ENCODE measurements around the gene ENOX2. TPM values are rescaled to one million over a fixed set of nuclear protein-coding genes. Genes with fewer than 3 reads are reported as not detected.
"Not testable (repeated sequence)": the region's sequence is repeated elsewhere in the genome, so short reads cannot be mapped to it uniquely, and the experiment has no call there.

The ENOX2 gene
- total RNA-seq, 1 donor from 2014 or later, result 14.0 TPM

- Mint-ChIP-seq H3K4me1 (ENCODE audit: unreplicated experiment) (peaks cover 3% of the 10 kb centered on the region), H3K9me3 (ENCODE audit: unreplicated experiment) (no peaks in the 10 kb centered on the region), H3K27me3 (ENCODE audit: unreplicated experiment) (peaks cover 1% of the 10 kb centered on the region), H3K36me3 (ENCODE audit: low read depth, unreplicated experiment) (no peaks in the 10 kb centered on the region), H3K4me3 (ENCODE audit: unreplicated experiment) (no peak overlapping the region), H3K27ac (ENCODE audit: unreplicated experiment) (no peak overlapping the region)
- TF ChIP-seq CTCF (IDR thresholded peaks at IDR 0.05; ENCODE audit: unreplicated experiment), result no peak
- DNase-seq (ENCODE audit: low spot score), result no peak
These were observed 109.0 kb downstream of the ENOX2 start for GRCh38 chrX:130793975-130794374.

- DNase-seq (ENCODE audit: low spot score); H3K4me1 Mint-ChIP-seq (ENCODE audit: unreplicated experiment); H3K36me3 Mint-ChIP-seq (ENCODE audit: low read depth, unreplicated experiment); H3K9me3 Mint-ChIP-seq (ENCODE audit: unreplicated experiment); H3K27ac Mint-ChIP-seq (ENCODE audit: unreplicated experiment); H3K4me3 Mint-ChIP-seq (ENCODE audit: unreplicated experiment); H3K27me3 Mint-ChIP-seq (ENCODE audit: unreplicated experiment): not testable (repeated sequence)
These were observed 111.1 kb downstream of the ENOX2 start for GRCh38 chrX:130791870-130792269.

- no peaks in the 10 kb centered on the region for H3K27me3 Mint-ChIP-seq (ENCODE audit: unreplicated experiment)
- H3K4me1 Mint-ChIP-seq (ENCODE audit: unreplicated experiment), result peaks cover 3% of the 10 kb centered on the region
- H3K27ac Mint-ChIP-seq (ENCODE audit: unreplicated experiment), result no peak overlapping the region
- H3K9me3 Mint-ChIP-seq (ENCODE audit: unreplicated experiment), result no peaks in the 10 kb centered on the region
- H3K36me3 Mint-ChIP-seq (ENCODE audit: low read depth, unreplicated experiment), result no peaks in the 10 kb centered on the region
- H3K4me3 Mint-ChIP-seq (ENCODE audit: unreplicated experiment), result no peak overlapping the region
- no peak for DNase-seq (ENCODE audit: low spot score)
- no peak for TF ChIP-seq CTCF (IDR thresholded peaks at IDR 0.05; ENCODE audit: unreplicated experiment)
These were observed 113.2 kb downstream of the ENOX2 start for GRCh38 chrX:130789793-130790192.

- H3K4me1 Mint-ChIP-seq (ENCODE audit: unreplicated experiment), result peaks cover 3% of the 10 kb centered on the region
- no peaks in the 10 kb centered on the region for H3K36me3 Mint-ChIP-seq (ENCODE audit: low read depth, unreplicated experiment)
- no peak for TF ChIP-seq CTCF (IDR thresholded peaks at IDR 0.05; ENCODE audit: unreplicated experiment)
- DNase-seq (ENCODE audit: low spot score), result no peak
- H3K4me3 Mint-ChIP-seq (ENCODE audit: unreplicated experiment), result no peak overlapping the region
- H3K27me3 Mint-ChIP-seq (ENCODE audit: unreplicated experiment), result no peaks in the 10 kb centered on the region
- H3K27ac Mint-ChIP-seq (ENCODE audit: unreplicated experiment), result no peak overlapping the region
- H3K9me3 Mint-ChIP-seq (ENCODE audit: unreplicated experiment), result no peaks in the 10 kb centered on the region
These were observed 114.0 kb downstream of the ENOX2 start for GRCh38 chrX:130788786-130789581.

GRCh38 chrX:130786030-130786429 is 117.0 kb downstream of the ENOX2 start:
- no peak overlapping the region for H3K27ac Mint-ChIP-seq (ENCODE audit: unreplicated experiment)

More at GRCh38 chrX:130786030-130786429, 117.0 kb downstream of the ENOX2 start:
- Mint-ChIP-seq H3K36me3 (ENCODE audit: low read depth, unreplicated experiment) (no peaks in the 10 kb centered on the region), H3K9me3 (ENCODE audit: unreplicated experiment) (no peaks in the 10 kb centered on the region), H3K4me1 (ENCODE audit: unreplicated experiment) (no peaks in the 10 kb centered on the region), H3K4me3 (ENCODE audit: unreplicated experiment) (no peak overlapping the region), H3K27me3 (ENCODE audit: unreplicated experiment) (peaks cover 1% of the 10 kb centered on the region)
- no peak for DNase-seq (ENCODE audit: low spot score)
- TF ChIP-seq CTCF (IDR thresholded peaks at IDR 0.05; ENCODE audit: unreplicated experiment), result no peak
